Pancreas (tissue), 10 donors: ENCODE results near the gene SCG3. TPM values are rescaled to one million over a fixed set of nuclear protein-coding genes. Genes with fewer than 3 reads are reported as not detected.

Experiments
- ATAC-seq, 4 donors: fragments of 200-7000 bp; cut with Tn5 transposase; one replicate each; pipeline versions ENCODE4 v1.8.0 to v1.9.1; 2020; ENCODE audit warnings: mild to moderate bottlenecking in 4 of 4, moderate library complexity in 4 of 4
- DNase-seq, 6 donors: peaks; one replicate each; pipeline ENCODE4 v3.0.0-alpha.2; 2020
- FAIRE-seq: peaks from 2 replicates; lab custom pipeline; 2012; peaks lifted over from hg19 to GRCh38; lab: Jason Lieb, UNC
- H3K27ac ChIP-seq, 4 donors: fragments of 200-600 bp; sonication (generic); 1 replicate in 3 of 4; 2 replicates in 1 of 4; pipeline versions ENCODE4 v1.5.0 to v1.8.0; 2020
- H3K27me3 ChIP-seq, 4 donors: fragments of 200-600 bp; one replicate each; pipeline ENCODE4 v1.8.0; 2021
- H3K36me3 ChIP-seq, 3 donors: fragments of 200-600 bp; sonication (generic) in 1 of 3; one replicate each; pipeline versions ENCODE4 v1.5.0 to v1.8.0; 2020 to 2021
- H3K4me1 ChIP-seq, 3 donors: fragments of 200-600 bp; one replicate each; pipeline ENCODE4 v1.8.0; 2021
- H3K4me3 ChIP-seq, 4 donors: fragments of 200-600 bp; sonication (generic) in 2 of 4; one replicate each; pipeline versions ENCODE4 v1.5.0 to v1.8.0; 2020 to 2021
- H3K9me3 ChIP-seq, 4 donors: fragments of 200-600 bp; one replicate each; pipeline ENCODE4 v1.8.0; 2021
- WGBS, 2 donors: extraction: QIAGEN DNeasy Blood & Tissue Kit; methylation state at CpG; one replicate each; pipeline ENCODE4 v1.1.7; 2013; 5-methylcytosine and 5-hydroxymethylcytosine counted together
- intact Hi-C, 3 donors: fragments of 100-400 bp; cut with DNase I; formaldehyde crosslinking; loops; one replicate each; pipeline versions ENCODE4 v1.11.1 to v1.14.2; 2022
- polyA plus RNA-seq, 2 donors: library from polyadenylated mRNA; stranded (reverse); fragments of 200-250 nt; gene quantifications; one replicate each; pipeline ENCODE4 v1.2.3, GENCODE V29; 2013
- total RNA-seq, 6 donors: library from RNA; stranded (reverse); fragmentation: NEBNext Ultra II Directional in 4 of 6; extraction: Animal tissue kit (Norgen Biotek cat#: 25700) in 4 of 6; gene quantifications; one replicate each; pipeline versions ENCODE4 v1.2.1 to v1.2.4, GENCODE V29; 2021 to 2023
- TF ChIP-seq, protein P1 (sequence below), 4 donors: fragments of 200-600 bp; sonication (generic) in 3 of 4; IDR thresholded peaks; one replicate each; pipeline versions ENCODE4 v1.5.0 to v1.8.0; 2021; ENCODE audit warnings: antibody characterized with exemption in 4 of 4
- donor health status: healthy with polysubstance abuse.
- donor health status: DM: no; HTN: no; CAD: no; lungs with moderate emphysema.
- donor health status: DM: no; HTN: no; CAD: no.
- donor health status: control.
- donor health status: control.
- donor health status: Bipolar disorder and iron deficiency.
- donor health status: DM: yes; HTN: yes; CAD: no.
- donor health status: DM: no; HTN: no; CAD: no.
- donor health status: DM: no; HTN: no; CAD: no.
- donor health status: DM: yes; HTN: yes; CAD: no.

SCG3 gene
- total and polyA plus RNA-seq, 8 donors, result 2.4 to 67.5 (median 9.6) TPM

GRCh38 chr15:51756482-51756881 lies 75.2 kb downstream of the SCG3 start:
- no peaks in the 10 kb centered on the region for H3K36me3 ChIP-seq
- intact Hi-C loops, result no loop called here
- peaks cover 4 to 6% (median 4%) of the 10 kb centered on the region in 3 donors for H3K4me1 ChIP-seq
- TF ChIP-seq, protein P1, sequence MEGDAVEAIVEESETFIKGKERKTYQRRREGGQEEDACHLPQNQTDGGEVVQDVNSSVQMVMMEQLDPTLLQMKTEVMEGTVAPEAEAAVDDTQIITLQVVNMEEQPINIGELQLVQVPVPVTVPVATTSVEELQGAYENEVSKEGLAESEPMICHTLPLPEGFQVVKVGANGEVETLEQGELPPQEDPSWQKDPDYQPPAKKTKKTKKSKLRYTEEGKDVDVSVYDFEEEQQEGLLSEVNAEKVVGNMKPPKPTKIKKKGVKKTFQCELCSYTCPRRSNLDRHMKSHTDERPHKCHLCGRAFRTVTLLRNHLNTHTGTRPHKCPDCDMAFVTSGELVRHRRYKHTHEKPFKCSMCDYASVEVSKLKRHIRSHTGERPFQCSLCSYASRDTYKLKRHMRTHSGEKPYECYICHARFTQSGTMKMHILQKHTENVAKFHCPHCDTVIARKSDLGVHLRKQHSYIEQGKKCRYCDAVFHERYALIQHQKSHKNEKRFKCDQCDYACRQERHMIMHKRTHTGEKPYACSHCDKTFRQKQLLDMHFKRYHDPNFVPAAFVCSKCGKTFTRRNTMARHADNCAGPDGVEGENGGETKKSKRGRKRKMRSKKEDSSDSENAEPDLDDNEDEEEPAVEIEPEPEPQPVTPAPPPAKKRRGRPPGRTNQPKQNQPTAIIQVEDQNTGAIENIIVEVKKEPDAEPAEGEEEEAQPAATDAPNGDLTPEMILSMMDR (IDR thresholded peaks at IDR 0.05), result no peak
- DNase-seq (no peak), FAIRE-seq (no peak), ATAC-seq (peak in 1 of 4 donors; percentile 20)
- 69 to 75% methylated on average over 4 of the region's 4 CpGs for WGBS, 2 donors
- no peaks in the 10 kb centered on the region for H3K27me3 ChIP-seq
- no peak overlapping the region for H3K4me3 ChIP-seq
- H3K9me3 ChIP-seq, result no peaks in the 10 kb centered on the region
- no peak overlapping the region for H3K27ac ChIP-seq

GRCh38 chr15:51757450-51757849 lies 76.1 kb downstream of the SCG3 start:
- Histone ChIP-seq H3K4me1 (peaks cover under 1 to 3% (median 2%) of the 10 kb centered on the region in 3 donors), H3K27ac (no peak overlapping the region), H3K27me3 (no peaks in the 10 kb centered on the region), H3K36me3 (no peaks in the 10 kb centered on the region), H3K9me3 (no peaks in the 10 kb centered on the region), H3K4me3 (no peak overlapping the region)
- WGBS, 2 donors, result 88 to 96% methylated on average over 2 of the region's 2 CpGs
- TF ChIP-seq, protein P1 (IDR thresholded peaks at IDR 0.05), result no peak
- no peak for ATAC-seq
- no peak for FAIRE-seq
- no peak for DNase-seq
- intact Hi-C loops, result no loop called here

- H3K4me3 ChIP-seq, result no peak overlapping the region
- no peak for FAIRE-seq
- peak in 1 of 6 donors; percentile 24 for DNase-seq
- intact Hi-C loops, result no loop called here
- WGBS, 2 donors, result 76 to 90% methylated on average over 1 of the region's 1 CpG
- TF ChIP-seq, protein P1 (IDR thresholded peaks at IDR 0.05), result no peak
- H3K4me1 ChIP-seq, result no peaks in the 10 kb centered on the region
- no peak overlapping the region for H3K27ac ChIP-seq
- H3K27me3 ChIP-seq, result no peaks in the 10 kb centered on the region
- H3K9me3 ChIP-seq, result no peaks in the 10 kb centered on the region
- no peaks in the 10 kb centered on the region for H3K36me3 ChIP-seq
- ATAC-seq, result peak in 3 of 4 donors; percentile 51 to 57 (median 56)
Measured at GRCh38 chr15:51758645-51759044, 77.3 kb downstream of the SCG3 start.

DNA sequence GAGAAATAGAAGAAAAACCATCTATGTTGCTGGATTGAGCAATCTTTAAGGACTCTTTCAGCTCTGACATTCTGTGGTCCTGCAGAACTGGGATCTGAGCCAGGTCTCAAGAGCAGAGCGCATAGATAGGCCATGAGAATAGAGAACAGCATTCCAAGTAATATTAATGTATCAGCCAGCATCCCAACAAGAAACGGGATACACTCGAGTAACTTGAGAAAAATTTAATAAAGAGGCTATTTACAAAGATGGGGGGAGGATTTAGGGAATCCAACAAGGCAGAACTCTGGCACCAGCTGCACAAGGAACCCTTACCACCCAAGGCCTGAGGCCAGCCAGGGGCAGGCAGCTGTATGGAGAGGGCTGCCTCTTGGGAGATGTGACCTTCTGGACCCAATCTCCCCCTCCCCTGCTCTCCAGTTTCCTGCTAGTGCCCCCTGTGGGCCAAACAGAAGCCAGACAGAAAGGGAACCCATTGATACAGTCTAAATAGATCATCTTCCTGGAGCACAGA lies 78.3 kb downstream of the SCG3 start:
- Histone ChIP-seq H3K27me3 (no peaks in the 10 kb centered on the region), H3K4me1 (no peaks in the 10 kb centered on the region), H3K4me3 (no peak overlapping the region), H3K27ac (no peak overlapping the region), H3K36me3 (no peaks in the 10 kb centered on the region), H3K9me3 (no peaks in the 10 kb centered on the region)
- intact Hi-C loops, result loop anchor here in 1 of 3 donors (10.0 kb wide), 1 partner anchor 105 kb away; no protein-coding TSS in a partner anchor
- peak in 3 of 4 donors; percentile 58 to 69 (median 68) for ATAC-seq
- FAIRE-seq, result no peak
- DNase-seq, result peak in 1 of 6 donors; percentile 12
- TF ChIP-seq, protein P1 (IDR thresholded peaks at IDR 0.05), result no peak
- WGBS, 2 donors, result 58 to 79% methylated on average over 3 of the region's 3 CpGs

GRCh38 chr15:51760805-51761204 lies 79.5 kb downstream of the SCG3 start:
- Histone ChIP-seq H3K27ac (no peak overlapping the region), H3K36me3 (no peaks in the 10 kb centered on the region), H3K9me3 (no peaks in the 10 kb centered on the region), H3K27me3 (no peaks in the 10 kb centered on the region), H3K4me3 (no peak overlapping the region), H3K4me1 (no peaks in the 10 kb centered on the region)
- ATAC-seq (no peak), DNase-seq (no peak), FAIRE-seq (no peak)
- TF ChIP-seq, protein P1 (IDR thresholded peaks at IDR 0.05), result no peak
- WGBS, 2 donors, result 55 to 77% methylated on average over 3 of the region's 3 CpGs
- intact Hi-C loops, result loop anchor here in 1 of 3 donors (10.0 kb wide), 1 partner anchor 106 kb away; no protein-coding TSS in a partner anchor
